GM10248 (cell line): ENCODE data around the gene MMAB.

Experiments
- CTCF ChIA-PET: fragments of 300-600 bp; sonication (Branson Sonifier 250); formaldehyde crosslinking; extraction: SDS; loops from one replicate; lab custom pipeline; 2021; ENCODE audit warnings: antibody characterized with exemption; lab: Yijun Ruan, JAX
- POLR2A ChIA-PET: fragments of 350-650 bp; sonication (Branson Sonifier 250); formaldehyde crosslinking; extraction: SDS; loops from one replicate; lab custom pipeline; 2020; ENCODE audit warnings: antibody characterized with exemption; lab: Yijun Ruan, JAX
- DNase-seq: peaks from one replicate; pipeline ENCODE4 v3.0.0; 2012; ENCODE audit errors: extremely low spot score
- TF ChIP-seq, protein P1 (sequence below): IDR thresholded peaks from 2 replicates; pipeline ENCODE4 v1.5.1; 2012; ENCODE audit warnings: mild to moderate bottlenecking, low read depth; ENCODE audit errors: extremely low read depth, missing control alignments, control extremely low read depth

The MMAB gene

GRCh38 chr12:109560867-109561710 lies 12.2 kb downstream of the MMAB start:
- CTCF ChIA-PET = interaction anchor here (1.2 kb wide), 1 partner anchor 7 kb away, joined by 3 read pairs; no protein-coding TSS in a partner anchor
- TF ChIP-seq, protein P1, sequence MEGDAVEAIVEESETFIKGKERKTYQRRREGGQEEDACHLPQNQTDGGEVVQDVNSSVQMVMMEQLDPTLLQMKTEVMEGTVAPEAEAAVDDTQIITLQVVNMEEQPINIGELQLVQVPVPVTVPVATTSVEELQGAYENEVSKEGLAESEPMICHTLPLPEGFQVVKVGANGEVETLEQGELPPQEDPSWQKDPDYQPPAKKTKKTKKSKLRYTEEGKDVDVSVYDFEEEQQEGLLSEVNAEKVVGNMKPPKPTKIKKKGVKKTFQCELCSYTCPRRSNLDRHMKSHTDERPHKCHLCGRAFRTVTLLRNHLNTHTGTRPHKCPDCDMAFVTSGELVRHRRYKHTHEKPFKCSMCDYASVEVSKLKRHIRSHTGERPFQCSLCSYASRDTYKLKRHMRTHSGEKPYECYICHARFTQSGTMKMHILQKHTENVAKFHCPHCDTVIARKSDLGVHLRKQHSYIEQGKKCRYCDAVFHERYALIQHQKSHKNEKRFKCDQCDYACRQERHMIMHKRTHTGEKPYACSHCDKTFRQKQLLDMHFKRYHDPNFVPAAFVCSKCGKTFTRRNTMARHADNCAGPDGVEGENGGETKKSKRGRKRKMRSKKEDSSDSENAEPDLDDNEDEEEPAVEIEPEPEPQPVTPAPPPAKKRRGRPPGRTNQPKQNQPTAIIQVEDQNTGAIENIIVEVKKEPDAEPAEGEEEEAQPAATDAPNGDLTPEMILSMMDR = no peak
- no peak for DNase-seq
- POLR2A ChIA-PET = no interaction called here

DNA sequence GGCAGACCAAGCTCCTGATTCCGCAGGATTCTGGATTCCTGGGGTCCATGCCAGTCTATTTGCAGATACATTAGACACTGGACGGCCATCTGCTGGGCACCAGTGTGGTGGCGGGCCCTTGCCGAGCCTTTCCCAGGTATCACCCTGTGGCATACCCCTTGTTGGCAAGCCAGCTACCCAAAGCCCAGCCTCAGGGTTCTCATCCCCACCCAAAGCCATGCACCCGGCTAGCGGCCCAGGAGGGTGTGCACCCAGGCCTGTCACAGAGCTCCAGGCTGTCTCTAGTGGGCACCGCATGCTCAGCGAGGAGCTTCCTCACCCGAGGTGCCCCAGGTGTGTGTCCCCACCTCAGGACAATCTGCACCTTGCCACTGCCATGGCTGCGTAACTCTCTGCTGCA lies 13.7 kb downstream of the MMAB start:
- no peak for DNase-seq
- TF ChIP-seq, protein P1 = no peak
- ChIA-PET CTCF (interaction anchor here (0.8 kb wide), 2 partner anchors 12 to 38 kb away, joined by 3 read pairs; no protein-coding TSS in a partner anchor), POLR2A (no interaction called here)

- DNase-seq = no peak
- ChIA-PET CTCF (no interaction called here), POLR2A (no interaction called here)
- TF ChIP-seq, protein P1 = no peak
Measured at GRCh38 chr12:109559200-109559505, 14.2 kb downstream of the MMAB start.

DNA sequence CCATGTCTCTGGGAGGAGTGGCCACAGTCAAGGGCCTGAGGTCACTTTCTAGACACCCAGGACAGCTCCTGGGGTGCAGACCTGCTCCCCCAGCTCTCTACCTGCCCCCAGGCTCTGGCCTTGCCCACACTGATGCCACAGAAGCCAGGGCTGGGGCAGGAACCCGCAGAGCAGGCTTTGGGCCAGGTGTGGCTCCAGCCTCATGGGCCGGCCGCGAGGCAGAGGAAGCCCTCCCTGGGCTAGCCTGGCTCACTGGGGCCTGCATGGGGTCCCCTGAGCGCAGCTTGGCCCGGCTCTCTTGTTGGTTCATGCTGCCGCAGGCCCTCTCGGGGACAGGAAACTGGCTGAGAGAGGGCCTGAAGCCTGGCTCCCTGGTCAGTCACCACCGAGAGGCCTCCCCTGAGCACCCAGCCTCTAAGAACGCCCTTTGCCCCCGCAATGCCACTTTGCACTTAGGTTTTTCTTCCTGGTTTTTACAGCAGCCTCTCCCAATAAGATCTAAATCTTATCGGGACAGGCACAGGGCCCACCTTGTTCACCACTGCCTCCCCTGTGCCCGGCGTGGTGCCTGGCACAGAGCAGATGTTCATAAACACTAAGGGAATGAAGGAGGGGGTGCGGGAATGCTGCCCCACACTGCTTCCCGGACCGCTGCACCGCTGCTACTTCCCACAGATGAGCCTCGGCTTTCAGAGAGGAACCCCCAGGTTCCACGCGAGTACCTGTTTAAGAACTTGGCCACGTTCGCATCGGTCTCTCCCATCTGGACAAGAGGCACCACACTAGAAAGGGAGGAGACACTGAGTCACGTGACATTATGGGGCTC lies 14.7 kb downstream of the MMAB start:
- CTCF ChIA-PET = no interaction called here
- DNase-seq = no peak
- POLR2A ChIA-PET = no interaction called here
- TF ChIP-seq, protein P1 = no peak

GRCh38 chr12:109557805-109558204 lies 15.5 kb downstream of the MMAB start:
- POLR2A ChIA-PET = no interaction called here
- TF ChIP-seq, protein P1 = no peak
- CTCF ChIA-PET = no interaction called here
- no peak for DNase-seq

DNA sequence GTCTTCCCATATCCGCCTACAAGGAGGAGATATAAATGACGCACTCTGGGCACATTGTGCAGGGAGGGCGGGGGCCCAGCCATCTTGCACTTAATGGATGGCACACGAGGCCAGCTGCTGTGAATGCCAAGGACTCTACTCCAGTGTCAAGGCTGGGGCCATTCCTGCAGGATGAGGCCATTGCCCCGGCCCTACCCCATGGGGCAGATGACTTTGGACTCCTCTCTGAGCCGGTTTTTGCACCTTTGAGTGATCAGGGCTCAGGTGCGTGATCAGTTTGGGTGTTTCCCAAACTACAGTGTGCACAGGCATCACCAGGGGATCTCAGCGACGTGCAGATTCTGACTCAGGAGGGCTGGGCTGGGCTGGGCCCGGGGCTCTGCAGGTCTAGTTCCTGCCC lies 16.1 kb downstream of the MMAB start:
- POLR2A ChIA-PET = no interaction called here
- no peak for DNase-seq
- TF ChIP-seq, protein P1 = no peak
- CTCF ChIA-PET = no interaction called here
